Neural progenitor cell (in vitro differentiated cells): Measurements from ENCODE around the gene SPSB3. TPM values are rescaled to one million over a fixed set of nuclear protein-coding genes. Genes with fewer than 3 reads are reported as not detected.
A peak's percentile ranks its signal among the peaks of the same experiment; 100 is the strongest.

Experiments
- DNase-seq: peaks from one replicate; pipeline ENCODE4 v3.0.0-alpha.2; 2016; ENCODE audit warnings: low spot score
- H2AFZ ChIP-seq: fragments of 200-600 bp; sonication (generic); replicated peaks from 2 replicates; pipeline ENCODE4 v1.6.1; 2016; ENCODE audit warnings: antibody characterized with exemption
- H3F3A ChIP-seq: fragments of 200-600 bp; sonication (generic); 2 replicates; pipeline ENCODE4 v1.6.1; 2016; ENCODE audit warnings: antibody characterized with exemption, low read depth
- H3K27ac ChIP-seq: fragments of 200-600 bp; sonication (generic); 2 replicates; pipeline ENCODE4 v1.5.1; 2016; ENCODE audit warnings: mild to moderate bottlenecking
- H3K27me3 ChIP-seq: fragments of 200-600 bp; sonication (generic); 2 replicates; pipeline ENCODE4 v1.6.1; 2016; ENCODE audit warnings: mild to moderate bottlenecking, moderate library complexity
- H3K36me3 ChIP-seq: fragments of 200-600 bp; sonication (generic); 2 replicates; pipeline ENCODE4 v1.5.1; 2016
- H3K4me1 ChIP-seq: fragments of 200-600 bp; sonication (generic); 2 replicates; pipeline ENCODE4 v1.6.1; 2016; ENCODE audit warnings: mixed run types
- H3K4me2 ChIP-seq: fragments of 200-600 bp; sonication (generic); 2 replicates; pipeline ENCODE4 v1.6.1; 2016
- H3K4me3 ChIP-seq: fragments of 200-600 bp; sonication (generic); 2 replicates; pipeline ENCODE4 v1.5.1; 2016
- H3K79me2 ChIP-seq: fragments of 200-600 bp; sonication (generic); 2 replicates; pipeline ENCODE4 v1.6.1; 2016; ENCODE audit warnings: low read depth
- H3K9ac ChIP-seq: fragments of 200-600 bp; sonication (generic); 2 replicates; pipeline ENCODE4 v1.6.1; 2016
- H3K9me3 ChIP-seq: fragments of 200-600 bp; sonication (generic); 2 replicates; pipeline ENCODE4 v1.5.1; 2016; ENCODE audit warnings: low read depth
- H4K20me1 ChIP-seq: fragments of 200-600 bp; sonication (generic); 2 replicates; pipeline ENCODE4 v1.6.1; 2016; ENCODE audit warnings: low read depth
- H3K27ac Mint-ChIP-seq: 3 replicates; pipeline ENCODE4 v1.8.0; 2021; ENCODE audit warnings: mixed read lengths
- H3K27me3 Mint-ChIP-seq: 2 replicates; pipeline ENCODE4 v1.8.0; 2022; ENCODE audit warnings: low read depth, mild to moderate bottlenecking, inconsistent platforms, moderate library complexity, mixed read lengths; ENCODE audit not compliant: insufficient read depth
- H3K36me3 Mint-ChIP-seq: 3 replicates; pipeline ENCODE4 v1.8.0; 2021; ENCODE audit warnings: mixed read lengths
- H3K4me1 Mint-ChIP-seq: 3 replicates; pipeline ENCODE4 v1.8.0; 2021; ENCODE audit warnings: mixed read lengths
- H3K4me3 Mint-ChIP-seq: 3 replicates; pipeline ENCODE4 v1.8.0; 2021; ENCODE audit warnings: mild to moderate bottlenecking, moderate library complexity, mixed read lengths
- H3K9me3 Mint-ChIP-seq: 3 replicates; pipeline ENCODE4 v1.8.0; 2020; ENCODE audit warnings: mixed read lengths
- CTCF ChIP-seq: fragments of 200-600 bp; sonication (generic); IDR thresholded peaks from 2 replicates; pipeline ENCODE4 v1.5.1; 2017; ENCODE audit warnings: antibody characterized with exemption, mild to moderate bottlenecking
- EZH2 ChIP-seq: fragments of 200-600 bp; sonication (generic); IDR thresholded peaks from 2 replicates; pipeline ENCODE4 v1.6.1; 2017; ENCODE audit warnings: antibody characterized with exemption, mild to moderate bottlenecking, moderate library complexity
- EZH2phosphoT487 ChIP-seq: fragments of 200-600 bp; sonication (generic); IDR thresholded peaks from 2 replicates; pipeline ENCODE4 v1.6.1; 2017; ENCODE audit warnings: antibody characterized with exemption
- total RNA-seq: library from RNA; depleted of rRNA; stranded (reverse); fragments of >200 nt; gene quantifications from 2 replicates; pipeline ENCODE4 v1.2.3, GENCODE V29; 2015; ENCODE audit warnings: low replicate concordance

The SPSB3 gene
- total RNA-seq, 1 donor from 2014 or later = 18.7 TPM

- Histone ChIP-seq H3K4me3 (no peak overlapping the region), H4K20me1 (peaks cover 12% of the 10 kb centered on the region), H3K79me2 (no peaks in the 10 kb centered on the region), H3K9me3 (no peaks in the 10 kb centered on the region), H3K4me2 (no peak overlapping the region), H3F3A (peaks cover 6% of the 10 kb centered on the region), H2AFZ (no peak overlapping the region), H3K27ac (no peak overlapping the region), H3K9ac (no peak overlapping the region), H3K27me3 (no peaks in the 10 kb centered on the region), H3K4me1 (no peaks in the 10 kb centered on the region), H3K36me3 (no peaks in the 10 kb centered on the region)
- no peaks in the 10 kb centered on the region for H3K9me3 Mint-ChIP-seq
- peaks cover 3% of the 10 kb centered on the region for H3K4me1 Mint-ChIP-seq
- H3K27me3 Mint-ChIP-seq = no peaks in the 10 kb centered on the region
- peak overlapping the region; percentile 8 for H3K4me3 Mint-ChIP-seq
- H3K36me3 Mint-ChIP-seq = peaks cover 4% of the 10 kb centered on the region
- no peak for DNase-seq
- H3K27ac Mint-ChIP-seq = no peak overlapping the region
- TF ChIP-seq CTCF = no peak
- no peak for TF ChIP-seq EZH2
- no peak for TF ChIP-seq EZH2phosphoT487
These were observed 37.2 kb upstream of the SPSB3 start for GRCh38 chr16:1819611-1820010.

- Histone ChIP-seq H2AFZ (no peak overlapping the region), H3F3A (peaks cover 1% of the 10 kb centered on the region), H3K9ac (no peak overlapping the region), H3K36me3 (no peaks in the 10 kb centered on the region), H4K20me1 (peaks cover 6% of the 10 kb centered on the region), H3K4me2 (no peak overlapping the region), H3K4me3 (no peak overlapping the region), H3K4me1 (no peaks in the 10 kb centered on the region), H3K9me3 (no peaks in the 10 kb centered on the region), H3K27ac (no peak overlapping the region), H3K79me2 (no peaks in the 10 kb centered on the region), H3K27me3 (no peaks in the 10 kb centered on the region)
- Mint-ChIP-seq H3K27me3 (no peaks in the 10 kb centered on the region), H3K4me1 (peaks cover 3% of the 10 kb centered on the region), H3K27ac (no peak overlapping the region), H3K36me3 (peaks cover 4% of the 10 kb centered on the region), H3K9me3 (no peaks in the 10 kb centered on the region), H3K4me3 (peak overlapping the region; percentile 8)
- DNase-seq = no peak
- TF ChIP-seq EZH2phosphoT487 (no peak), EZH2 (no peak), CTCF (no peak)
These were observed 36.6 kb upstream of the SPSB3 start for GRCh38 chr16:1818873-1819525.

- no peak for DNase-seq
- H3F3A ChIP-seq = peaks cover 5% of the 10 kb centered on the region
- peaks cover 3% of the 10 kb centered on the region for H4K20me1 ChIP-seq
- no peaks in the 10 kb centered on the region for H3K4me1 Mint-ChIP-seq
- H3K4me3 Mint-ChIP-seq = no peak overlapping the region
- no peak overlapping the region for H3K9ac ChIP-seq
- no peak overlapping the region for H3K27ac ChIP-seq
- no peaks in the 10 kb centered on the region for H3K27me3 Mint-ChIP-seq
- no peaks in the 10 kb centered on the region for H3K36me3 ChIP-seq
- H3K27me3 ChIP-seq = no peaks in the 10 kb centered on the region
- H3K9me3 ChIP-seq = no peaks in the 10 kb centered on the region
- H3K9me3 Mint-ChIP-seq = no peaks in the 10 kb centered on the region
- no peaks in the 10 kb centered on the region for H3K4me1 ChIP-seq
- TF ChIP-seq CTCF (no peak), EZH2 (no peak), EZH2phosphoT487 (no peak)
- H2AFZ ChIP-seq = no peak overlapping the region
- no peak overlapping the region for H3K27ac Mint-ChIP-seq
- H3K4me3 ChIP-seq = no peak overlapping the region
- H3K36me3 Mint-ChIP-seq = peaks cover 6% of the 10 kb centered on the region
- no peaks in the 10 kb centered on the region for H3K79me2 ChIP-seq
- no peak overlapping the region for H3K4me2 ChIP-seq
These were observed 36.0 kb upstream of the SPSB3 start for GRCh38 chr16:1818204-1818872.
